ENCODE results near the gene SLC7A10.

Gene SLC7A10

GRCh38 chr19:33264881-33265445, 39.3 kb upstream of the SLC7A10 start:
- Histone ChIP-seq H3K4me1 (ENCODE audit: insufficient read depth, low read length) (no peaks in the 10 kb centered on the region), H3K9me3 (ENCODE audit: low read length) (no peaks in the 10 kb centered on the region), H3K4me3 (ENCODE audit: low read depth in 1 of 2, low read length in 2 of 2) (no peak overlapping the region), H3K9ac (ENCODE audit: low read length) (no peak overlapping the region), H3K36me3 (ENCODE audit: insufficient read depth, low read length) (no peaks in the 10 kb centered on the region), H3K27me3 (ENCODE audit: control insufficient read depth in 1 of 2, insufficient read depth in 2 of 2, low read length in 2 of 2) (no peaks in the 10 kb centered on the region), H3K27ac (ENCODE audit: low read depth, low read length) (no peak overlapping the region)

DNA sequence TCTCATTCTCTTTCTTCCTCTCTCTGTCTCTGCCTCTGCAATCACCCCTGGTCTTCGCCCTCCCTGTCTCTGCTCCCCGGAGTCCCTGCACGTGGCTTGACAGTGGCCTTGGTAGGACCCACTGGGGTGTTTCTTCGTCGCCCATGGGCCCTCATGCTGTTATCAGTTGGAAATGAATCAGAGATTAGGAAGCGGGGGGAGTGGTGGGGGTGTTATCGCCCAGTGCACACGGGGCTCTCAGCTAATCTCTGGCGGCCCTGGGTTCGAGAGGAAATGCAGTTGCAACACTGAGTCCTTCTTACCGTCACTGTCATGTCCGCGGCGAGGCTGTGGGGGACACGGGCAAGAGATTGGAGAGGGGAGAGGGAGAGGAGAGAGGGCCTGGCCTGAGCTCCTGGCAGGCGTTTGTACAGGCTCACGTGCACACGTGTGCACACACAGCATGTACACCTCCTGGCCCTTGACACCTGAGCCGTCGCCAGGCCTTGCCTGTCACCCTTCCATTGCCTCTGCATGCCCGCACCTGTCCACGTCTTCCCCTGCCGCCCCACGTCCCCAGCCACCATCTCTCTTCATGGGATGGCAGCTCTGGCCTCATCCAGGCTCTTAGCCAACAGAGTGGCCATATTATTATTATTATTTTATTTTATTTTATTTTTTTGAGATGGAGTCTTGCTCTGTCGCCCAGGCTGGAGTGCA, 37.8 kb upstream of the SLC7A10 start:
- H3K4me3 ChIP-seq (ENCODE audit: low read depth in 1 of 2, low read length in 2 of 2): no peak overlapping the region
- H3K9ac ChIP-seq (ENCODE audit: low read length): no peak overlapping the region
- no peak overlapping the region for H3K27ac ChIP-seq (ENCODE audit: low read depth, low read length)
- H3K27me3 ChIP-seq (ENCODE audit: control insufficient read depth in 1 of 2, insufficient read depth in 2 of 2, low read length in 2 of 2): no peaks in the 10 kb centered on the region
- no peaks in the 10 kb centered on the region for H3K36me3 ChIP-seq (ENCODE audit: insufficient read depth, low read length)
- H3K9me3 ChIP-seq (ENCODE audit: low read length): no peaks in the 10 kb centered on the region
- H3K4me1 ChIP-seq (ENCODE audit: insufficient read depth, low read length): no peaks in the 10 kb centered on the region

GRCh38 chr19:33261511-33262189, 36.0 kb upstream of the SLC7A10 start:
- Histone ChIP-seq H3K27ac (ENCODE audit: low read depth, low read length) (no peak overlapping the region), H3K9ac (ENCODE audit: low read length) (no peak overlapping the region), H3K4me1 (ENCODE audit: insufficient read depth, low read length) (no peaks in the 10 kb centered on the region), H3K9me3 (ENCODE audit: low read length) (no peaks in the 10 kb centered on the region), H3K4me3 (ENCODE audit: low read depth in 1 of 2, low read length in 2 of 2) (no peak overlapping the region), H3K27me3 (ENCODE audit: control insufficient read depth in 1 of 2, insufficient read depth in 2 of 2, low read length in 2 of 2) (no peaks in the 10 kb centered on the region), H3K36me3 (ENCODE audit: insufficient read depth, low read length) (no peaks in the 10 kb centered on the region)

GRCh38 chr19:33260628-33261418, 35.2 kb upstream of the SLC7A10 start:
- Histone ChIP-seq H3K4me3 (ENCODE audit: low read depth in 1 of 2, low read length in 2 of 2) (no peak overlapping the region), H3K4me1 (ENCODE audit: insufficient read depth, low read length) (no peaks in the 10 kb centered on the region), H3K9me3 (ENCODE audit: low read length) (no peaks in the 10 kb centered on the region), H3K36me3 (ENCODE audit: insufficient read depth, low read length) (no peaks in the 10 kb centered on the region), H3K27ac (ENCODE audit: low read depth, low read length) (no peak overlapping the region), H3K9ac (ENCODE audit: low read length) (no peak overlapping the region), H3K27me3 (ENCODE audit: control insufficient read depth in 1 of 2, insufficient read depth in 2 of 2, low read length in 2 of 2) (no peaks in the 10 kb centered on the region)

DNA sequence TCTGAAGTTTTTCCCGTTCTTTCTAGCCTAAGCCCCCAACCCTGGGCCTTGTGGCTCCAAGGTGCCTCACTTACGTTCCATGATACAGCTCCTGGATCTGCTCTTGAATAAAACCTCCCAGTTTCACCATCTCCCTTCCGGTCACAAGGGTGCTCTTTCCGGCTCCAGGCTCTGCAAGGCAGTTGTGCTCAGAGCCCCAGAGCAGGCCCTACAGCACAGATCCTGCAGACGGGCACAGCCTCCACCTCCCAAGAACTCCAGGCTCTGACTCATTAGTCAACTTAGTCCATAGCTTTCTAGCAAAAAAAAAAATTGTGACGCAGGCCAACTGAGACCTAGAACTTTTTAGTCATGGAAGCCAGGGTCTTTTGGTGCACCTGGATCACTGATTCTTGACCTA, 33.9 kb upstream of the SLC7A10 start:
- Histone ChIP-seq H3K27me3 (ENCODE audit: control insufficient read depth in 1 of 2, insufficient read depth in 2 of 2, low read length in 2 of 2) (no peaks in the 10 kb centered on the region), H3K9me3 (ENCODE audit: low read length) (no peaks in the 10 kb centered on the region), H3K27ac (ENCODE audit: low read depth, low read length) (no peak overlapping the region), H3K9ac (ENCODE audit: low read length) (no peak overlapping the region), H3K36me3 (ENCODE audit: insufficient read depth, low read length) (no peaks in the 10 kb centered on the region), H3K4me1 (ENCODE audit: insufficient read depth, low read length) (no peaks in the 10 kb centered on the region), H3K4me3 (ENCODE audit: low read depth in 1 of 2, low read length in 2 of 2) (no peak overlapping the region)

- Histone ChIP-seq H3K4me3 (ENCODE audit: low read depth in 1 of 2, low read length in 2 of 2) (no peak overlapping the region), H3K9me3 (ENCODE audit: low read length) (no peaks in the 10 kb centered on the region), H3K36me3 (ENCODE audit: insufficient read depth, low read length) (no peaks in the 10 kb centered on the region), H3K4me1 (ENCODE audit: insufficient read depth, low read length) (no peaks in the 10 kb centered on the region), H3K27me3 (ENCODE audit: control insufficient read depth in 1 of 2, insufficient read depth in 2 of 2, low read length in 2 of 2) (no peaks in the 10 kb centered on the region), H3K9ac (ENCODE audit: low read length) (no peak overlapping the region), H3K27ac (ENCODE audit: low read depth, low read length) (no peak overlapping the region)
Observed at GRCh38 chr19:33257828-33258227, 32.2 kb upstream of the SLC7A10 start.

DNA sequence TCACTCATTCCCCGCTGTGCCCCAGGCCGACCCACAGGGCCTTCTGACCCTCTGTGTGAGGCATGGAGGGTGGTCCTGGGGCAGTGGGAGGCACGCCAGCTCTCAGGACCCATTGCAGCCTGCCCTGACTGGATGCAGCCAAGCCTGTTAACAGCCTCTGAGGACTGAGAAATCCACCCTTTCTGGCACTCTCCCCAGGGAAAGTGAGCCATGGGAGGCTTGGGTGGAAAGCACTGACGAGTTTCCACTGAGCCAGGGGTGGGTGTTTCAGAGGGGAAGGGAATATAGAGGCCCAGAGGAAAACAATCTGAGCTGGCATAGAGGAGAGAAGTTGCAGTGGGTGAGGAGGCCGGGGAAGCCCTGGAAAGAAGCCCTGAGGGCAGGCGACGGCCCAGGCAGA, 30.6 kb upstream of the SLC7A10 start:
- H3K36me3 ChIP-seq (ENCODE audit: insufficient read depth, low read length): no peaks in the 10 kb centered on the region
- no peaks in the 10 kb centered on the region for H3K27me3 ChIP-seq (ENCODE audit: control insufficient read depth in 1 of 2, insufficient read depth in 2 of 2, low read length in 2 of 2)
- no peak overlapping the region for H3K9ac ChIP-seq (ENCODE audit: low read length)
- H3K4me3 ChIP-seq (ENCODE audit: low read depth in 1 of 2, low read length in 2 of 2): no peak overlapping the region
- no peaks in the 10 kb centered on the region for H3K4me1 ChIP-seq (ENCODE audit: insufficient read depth, low read length)
- H3K9me3 ChIP-seq (ENCODE audit: low read length): no peaks in the 10 kb centered on the region
- H3K27ac ChIP-seq (ENCODE audit: low read depth, low read length): no peak overlapping the region

- no peaks in the 10 kb centered on the region for H3K36me3 ChIP-seq (ENCODE audit: insufficient read depth, low read length)
- no peak overlapping the region for H3K4me3 ChIP-seq (ENCODE audit: low read depth in 1 of 2, low read length in 2 of 2)
- H3K27ac ChIP-seq (ENCODE audit: low read depth, low read length): no peak overlapping the region
- no peak overlapping the region for H3K9ac ChIP-seq (ENCODE audit: low read length)
- H3K27me3 ChIP-seq (ENCODE audit: control insufficient read depth in 1 of 2, insufficient read depth in 2 of 2, low read length in 2 of 2): no peaks in the 10 kb centered on the region
- H3K4me1 ChIP-seq (ENCODE audit: insufficient read depth, low read length): no peaks in the 10 kb centered on the region
- no peaks in the 10 kb centered on the region for H3K9me3 ChIP-seq (ENCODE audit: low read length)
Observed at GRCh38 chr19:33255781-33256180, 30.1 kb upstream of the SLC7A10 start.

DNA sequence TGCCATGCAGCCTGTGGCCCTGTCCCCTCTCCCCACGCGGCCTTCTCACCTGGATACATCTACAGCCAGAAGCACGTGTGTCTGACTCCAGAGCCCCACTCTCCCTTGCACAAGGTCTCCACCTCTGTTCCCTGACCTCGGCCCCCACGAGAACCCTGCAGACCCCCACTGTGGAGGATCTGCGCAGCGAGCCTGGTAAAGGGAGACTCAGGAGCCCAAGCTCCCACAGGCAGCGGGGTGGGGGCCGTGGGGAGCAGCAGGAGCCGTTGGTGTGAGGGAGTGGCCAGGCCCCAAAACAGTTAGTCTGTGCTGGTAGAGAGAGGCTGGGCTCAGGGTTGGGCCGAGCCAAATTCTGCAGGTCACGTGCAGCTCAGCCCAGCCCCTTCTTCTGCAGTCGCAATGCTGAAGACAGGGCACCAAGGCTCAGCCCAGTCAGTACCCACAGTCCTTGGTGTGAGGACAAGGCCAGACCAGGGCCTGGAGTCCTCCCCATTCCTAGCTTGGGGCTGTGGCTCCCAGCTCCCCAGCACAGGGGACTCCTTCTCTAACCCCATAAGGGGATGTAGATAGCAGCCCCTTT, 28.7 kb upstream of the SLC7A10 start:
- Histone ChIP-seq H3K36me3 (ENCODE audit: insufficient read depth, low read length) (no peaks in the 10 kb centered on the region), H3K4me3 (ENCODE audit: low read depth in 1 of 2, low read length in 2 of 2) (no peak overlapping the region), H3K27me3 (ENCODE audit: control insufficient read depth in 1 of 2, insufficient read depth in 2 of 2, low read length in 2 of 2) (no peaks in the 10 kb centered on the region), H3K4me1 (ENCODE audit: insufficient read depth, low read length) (no peaks in the 10 kb centered on the region), H3K9ac (ENCODE audit: low read length) (no peak overlapping the region), H3K9me3 (ENCODE audit: low read length) (no peaks in the 10 kb centered on the region), H3K27ac (ENCODE audit: low read depth, low read length) (no peak overlapping the region)

DNA sequence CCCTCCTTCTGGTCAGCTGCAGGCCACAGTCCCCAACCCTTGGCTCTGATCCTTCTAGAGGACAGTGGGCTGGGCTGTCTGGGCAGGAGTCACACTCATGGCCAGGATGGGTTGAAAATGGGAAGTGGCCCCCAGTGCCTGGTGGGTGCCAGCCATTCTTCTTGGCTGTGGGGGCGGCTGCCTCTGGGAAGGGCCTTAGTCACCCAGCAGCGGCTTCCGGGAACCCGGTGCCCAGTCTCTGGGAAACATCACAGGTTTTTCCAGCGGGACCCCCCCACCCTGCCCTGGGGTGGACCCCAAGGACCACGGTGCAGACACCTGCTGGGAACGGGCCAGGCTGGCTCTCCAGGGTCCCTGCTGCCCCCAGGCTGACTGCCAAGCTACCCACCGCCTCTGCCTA, 27.3 kb upstream of the SLC7A10 start:
- no peaks in the 10 kb centered on the region for H3K27me3 ChIP-seq (ENCODE audit: control insufficient read depth in 1 of 2, insufficient read depth in 2 of 2, low read length in 2 of 2)
- H3K4me3 ChIP-seq (ENCODE audit: low read depth in 1 of 2, low read length in 2 of 2): no peak overlapping the region
- H3K9me3 ChIP-seq (ENCODE audit: low read length): no peaks in the 10 kb centered on the region
- no peak overlapping the region for H3K9ac ChIP-seq (ENCODE audit: low read length)
- no peaks in the 10 kb centered on the region for H3K4me1 ChIP-seq (ENCODE audit: insufficient read depth, low read length)
- no peak overlapping the region for H3K27ac ChIP-seq (ENCODE audit: low read depth, low read length)
- H3K36me3 ChIP-seq (ENCODE audit: insufficient read depth, low read length): no peaks in the 10 kb centered on the region

DNA sequence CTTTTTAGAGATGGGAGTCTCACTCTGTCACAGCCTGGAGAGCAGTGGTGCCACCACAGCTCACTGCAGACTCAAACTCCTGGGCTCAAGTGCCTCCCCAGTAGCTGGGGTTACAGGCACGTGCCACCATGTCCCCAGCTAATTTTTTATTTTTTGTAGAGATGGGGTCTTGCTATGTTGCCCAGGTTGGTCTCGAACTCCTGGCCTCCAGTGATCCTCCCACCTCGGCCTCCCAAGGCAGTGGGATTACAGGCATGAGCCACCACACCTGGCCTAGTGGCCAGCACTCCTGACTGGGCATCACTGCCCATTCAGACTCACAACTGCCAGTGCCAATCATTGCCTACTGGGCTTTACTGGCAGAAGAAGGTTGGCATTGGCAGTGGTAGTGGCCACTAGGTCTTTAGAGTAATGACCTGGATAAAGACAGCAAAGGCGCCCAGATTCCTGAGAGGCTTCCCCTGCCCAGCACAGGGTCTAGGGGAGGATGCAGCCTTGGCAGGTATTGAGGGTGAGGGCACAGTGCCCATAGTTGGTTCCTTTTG, 26.8 kb upstream of the SLC7A10 start:
- no peak overlapping the region for H3K4me3 ChIP-seq (ENCODE audit: low read depth in 1 of 2, low read length in 2 of 2)
- no peak overlapping the region for H3K9ac ChIP-seq (ENCODE audit: low read length)
- H3K4me1 ChIP-seq (ENCODE audit: insufficient read depth, low read length): no peaks in the 10 kb centered on the region
- no peaks in the 10 kb centered on the region for H3K27me3 ChIP-seq (ENCODE audit: control insufficient read depth in 1 of 2, insufficient read depth in 2 of 2, low read length in 2 of 2)
- H3K27ac ChIP-seq (ENCODE audit: low read depth, low read length): no peak overlapping the region
- no peaks in the 10 kb centered on the region for H3K36me3 ChIP-seq (ENCODE audit: insufficient read depth, low read length)
- no peaks in the 10 kb centered on the region for H3K9me3 ChIP-seq (ENCODE audit: low read length)
